ENCODE data around the gene KSR1. TPM values are rescaled to one million over a fixed set of nuclear protein-coding genes. Genes with fewer than 3 reads are reported as not detected.

Gene KSR1
- total and polyA plus RNA-seq, 2 of the 8 experiments (the other 6 are each of a cell fraction or from before 2014, with no cell fraction given) = 14.1 to 34.7 TPM

- Histone ChIP-seq H3K14ac (ENCODE audit: insufficient read length) (no peak overlapping the region), H3K18ac (ENCODE audit: extremely low read depth, low read length) (no peak overlapping the region), H4K20me1 (replicated peaks in 1 of 2; ENCODE audit: control insufficient read depth in 1 of 2, insufficient read depth in 2 of 2, low read length in 2 of 2) (peaks cover 4 to 8% of the 10 kb centered on the region in 2 experiments), H2BK12ac (ENCODE audit: low read depth, low read length) (no peak overlapping the region), H3K79me1 (ENCODE audit: low read depth, low read length) (peaks cover 20% of the 10 kb centered on the region; the same call in 1 of the 2 replicates), H3K27me3 (replicated peaks in 1 of 4; ENCODE audit: control insufficient read depth in 3 of 4, extremely low read depth in 1 of 4, insufficient read depth in 3 of 4, low read length in 3 of 4) (no peaks in the 10 kb centered on the region), H3K23me2 (ENCODE audit: low read depth, low read length) (no peaks in the 10 kb centered on the region), H3K23ac (ENCODE audit: insufficient read length) (no peak overlapping the region), H2AFZ (ENCODE audit: low read length) (no peak overlapping the region), H4K8ac (ENCODE audit: extremely low read depth, insufficient read depth, low read length) (no peak overlapping the region), H3K4ac (replicated peaks; ENCODE audit: insufficient read length, low read depth, low read length) (no peak overlapping the region), H3K56ac (replicated peaks; ENCODE audit: insufficient read length, low read depth, low read length) (no peak overlapping the region), H3K4me1 (replicated peaks in 1 of 4; ENCODE audit: control insufficient read depth in 3 of 4, insufficient read depth in 4 of 4, low read length in 3 of 4) (peaks cover 0 to 4% (median 2%) of the 10 kb centered on the region in 4 experiments; a peak in 5 of 7 replicates), H3K36me3 (ENCODE audit: control insufficient read depth in 2 of 4, insufficient read depth in 4 of 4, low read length in 3 of 4) (no peaks in the 10 kb centered on the region), H4K5ac (ENCODE audit: insufficient read length, low read depth, low read length) (no peak overlapping the region), H3K9ac (replicated peaks in 1 of 4; ENCODE audit: extremely low read depth in 1 of 4, low read depth in 3 of 4, low read length in 3 of 4) (no peak overlapping the region), H2BK20ac (ENCODE audit: low read length) (no peak overlapping the region), H3K4me2 (ENCODE audit: insufficient read depth in 1 of 2, low read depth in 2 of 2, low read length in 2 of 2) (no peak overlapping the region), H4K91ac (replicated peaks; ENCODE audit: insufficient read length, low read length) (no peak overlapping the region), H2AK5ac (ENCODE audit: low read depth, low read length) (no peak overlapping the region), H3K27ac (ENCODE audit: low read depth, low read length) (no peak overlapping the region), H2BK120ac (replicated peaks; ENCODE audit: low read depth, low read length) (no peak overlapping the region), H2BK15ac (ENCODE audit: low read length) (no peak overlapping the region), H3K4me3 (ENCODE audit: extremely low read depth in 1 of 4, insufficient read depth in 2 of 4, low read depth in 3 of 4, low read length in 4 of 4) (no peak overlapping the region), H2BK5ac (ENCODE audit: low read depth, low read length) (no peak overlapping the region), H3K79me2 (ENCODE audit: control insufficient read depth in 1 of 2, insufficient read depth in 2 of 2, low read length in 2 of 2) (peaks cover 0 to 68% of the 10 kb centered on the region in 2 experiments; a peak in 2 of 4 replicates), H3K9me3 (ENCODE audit: insufficient read depth in 2 of 2, low read depth in 1 of 2, low read length in 1 of 2) (no peaks in the 10 kb centered on the region)
- WGBS, 2 experiments (ENCODE audit: extremely low coverage in 1 of 2, insufficient coverage in 1 of 2, insufficient read length in 1 of 2, insufficient replicate concordance in 2 of 2, low coverage in 1 of 2, low lambda C conversion rate in 2 of 2, missing lambda C conversion rate in 1 of 2) = 92% methylated on average over 10 of the region's 10 CpGs; no CpG with 5 or more reads in 1 of the 2 experiments
- TF ChIP-seq BRCA1 (IDR thresholded peaks at IDR 0.05; ENCODE audit: low read depth, low read length) (no peak), CBX5 (IDR thresholded peaks at IDR 0.05; ENCODE audit: low read depth, low read length) (no peak), TAF1 (IDR thresholded peaks at IDR 0.05; ENCODE audit: low read depth, low read length) (no peak)
- FAIRE-seq (no peak), DNase-seq (ENCODE audit: low read depth in 1 of 2, low spot score in 2 of 2) (no peak)
- CTCF ChIA-PET (ENCODE audit: partially characterized antibody) = interaction anchor here (0.8 to 6.3 kb wide), 10 partner anchors 9 to 162 kb away, joined by 3 to 52 read pairs (median 4); no protein-coding TSS in a partner anchor
- POLR2A ChIA-PET (ENCODE audit: partially characterized antibody) = interaction anchor here (2.1 kb wide), 1 partner anchor 16 kb away, joined by 5 read pairs; no protein-coding TSS in a partner anchor
Measured at GRCh38 chr17:27544350-27545131, 88.3 kb downstream of the KSR1 start.

Measured in H1 (cell line).